ENCODE results near the gene ZBED1. TPM values are rescaled to one million over a fixed set of nuclear protein-coding genes. Genes with fewer than 3 reads are reported as not detected.
"Not testable (repeated sequence)": the region's sequence is repeated elsewhere in the genome, so short reads cannot be mapped to it uniquely, and the experiment has no call there.

ZBED1 gene
- total and polyA plus RNA-seq, 10 donors: 11.3 to 65.7 (median 41.9) TPM

GRCh38 chrX:2507904-2508627 is 7.3 kb upstream of the ZBED1 start:
- DNase-seq: peak; percentile 36
- TF ChIP-seq POLR2AphosphoS5 (IDR thresholded peaks at IDR 0.05) (no peak), CTCF (IDR thresholded peaks at IDR 0.05 in 8 of 11, conservative IDR thresholded peaks at IDR 0.05 in 3 of 11) (no peak), POLR2A (IDR thresholded peaks at IDR 0.05) (no peak)
- Histone ChIP-seq H3K27me3 (replicated peaks in 1 of 7) (no peaks in the 10 kb centered on the region), H3K4me1 (no peaks in the 10 kb centered on the region), H3K27ac (no peak overlapping the region), H3K36me3 (no peaks in the 10 kb centered on the region), H3K9me3 (no peaks in the 10 kb centered on the region), H3K4me3 (no peak overlapping the region)
- 75 to 83% (median 81%) methylated on average over 8 of the region's 8 CpGs for WGBS, 5 donors
- intact Hi-C loops (cut with DNase I; ENCODE audit: low total_unique reads): no loop called here

GRCh38 chrX:2507196-2507595 is 6.4 kb upstream of the ZBED1 start:
- Histone ChIP-seq H3K36me3 (no peaks in the 10 kb centered on the region), H3K4me1 (no peaks in the 10 kb centered on the region), H3K9me3 (no peaks in the 10 kb centered on the region), H3K4me3 (no peak overlapping the region), H3K27me3 (replicated peaks in 1 of 7) (no peaks in the 10 kb centered on the region), H3K27ac (no peak overlapping the region)
- peak; percentile 14 for DNase-seq
- 67 to 87% (median 80%) methylated on average over 3 of the region's 3 CpGs for WGBS, 5 donors
- intact Hi-C loops (cut with DNase I; ENCODE audit: low total_unique reads): no loop called here
- TF ChIP-seq POLR2A (IDR thresholded peaks at IDR 0.05) (no peak), CTCF (IDR thresholded peaks at IDR 0.05 in 8 of 11, conservative IDR thresholded peaks at IDR 0.05 in 3 of 11) (no peak), POLR2AphosphoS5 (IDR thresholded peaks at IDR 0.05) (no peak)

DNA sequence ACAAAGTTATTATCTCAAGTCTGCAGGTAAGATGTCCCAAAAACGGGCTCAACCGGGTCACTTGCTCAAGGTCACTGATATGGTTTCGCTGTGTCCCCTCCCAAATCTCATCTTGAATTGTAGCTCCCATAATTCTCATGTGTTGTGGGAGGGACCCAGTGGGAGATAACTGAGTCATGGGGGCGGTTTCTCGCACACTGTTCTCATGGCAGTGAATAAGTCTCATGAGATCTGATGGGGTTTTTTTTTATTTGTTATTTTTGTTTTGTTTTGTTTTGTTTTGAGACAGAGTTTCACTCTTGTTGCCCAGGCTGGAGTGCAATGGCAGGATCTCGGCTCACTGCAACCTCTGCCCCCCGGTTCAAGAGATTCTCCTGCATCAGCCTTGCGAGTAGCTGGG is 4.6 kb upstream of the ZBED1 start:
- intact Hi-C loops (cut with DNase I; ENCODE audit: low total_unique reads); DNase-seq; H3K27ac ChIP-seq; H3K4me3 ChIP-seq; H3K9me3 ChIP-seq; H3K27me3 ChIP-seq (replicated peaks in 1 of 7); H3K36me3 ChIP-seq; H3K4me1 ChIP-seq: not testable (repeated sequence)
- WGBS, 5 donors: 85 to 95% (median 90%) methylated on average over 8 of the region's 8 CpGs

- TF ChIP-seq POLR2AphosphoS5 (IDR thresholded peaks at IDR 0.05) (no peak), POLR2A (IDR thresholded peaks at IDR 0.05) (no peak), CTCF (IDR thresholded peaks at IDR 0.05 in 8 of 11, conservative IDR thresholded peaks at IDR 0.05 in 3 of 11) (no peak)
- intact Hi-C loops (cut with DNase I; ENCODE audit: low total_unique reads): no loop called here
- H3K27me3 ChIP-seq (replicated peaks in 1 of 7): no peaks in the 10 kb centered on the region
- no peaks in the 10 kb centered on the region for H3K36me3 ChIP-seq
- no peak overlapping the region for H3K4me3 ChIP-seq
- peaks cover under 1 to 9% (median 4%) of the 10 kb centered on the region in 6 donors for H3K4me1 ChIP-seq
- peak; percentile 35 for DNase-seq
- no peak overlapping the region for H3K27ac ChIP-seq
- no peaks in the 10 kb centered on the region for H3K9me3 ChIP-seq
- WGBS, 5 donors: 55 to 77% (median 74%) methylated on average over 7 of the region's 7 CpGs
Observed at GRCh38 chrX:2504706-2505332, 4.0 kb upstream of the ZBED1 start.
